ENCODE data around the gene VPS25.
"Not testable (repeated sequence)": the region's sequence is repeated elsewhere in the genome, so short reads cannot be mapped to it uniquely, and the experiment has no call there.

Gene VPS25

GRCh38 chr17:42768006-42768405 is 5.2 kb upstream of the VPS25 start:
- not testable (repeated sequence) for DNase-seq (ENCODE audit: low read depth)

- not testable (repeated sequence) for DNase-seq (ENCODE audit: low read depth)
Observed at GRCh38 chr17:42769964-42770363, 3.3 kb upstream of the VPS25 start.

GRCh38 chr17:42772945-42773289 is 332 bp upstream of the VPS25 start:
- DNase-seq (ENCODE audit: low read depth), result no peak

- peak; percentile 77 for DNase-seq (ENCODE audit: low read depth)
Observed at GRCh38 chr17:42774066-42774745, 957 bp downstream of the VPS25 start.

- peak; percentile 76 for DNase-seq (ENCODE audit: low read depth)
Observed at GRCh38 chr17:42775534-42776098, 2.4 kb downstream of the VPS25 start.

GRCh38 chr17:42778570-42778969 is 5.3 kb downstream of the VPS25 start:
- no peak for DNase-seq (ENCODE audit: low read depth)

- DNase-seq (ENCODE audit: low read depth), result no peak
Observed at GRCh38 chr17:42779304-42779935, 6.2 kb downstream of the VPS25 start.

- DNase-seq (ENCODE audit: low read depth), result peak; percentile 87
Observed at GRCh38 chr17:42779936-42780850, 6.9 kb downstream of the VPS25 start, which contains the start of gene WNK4. WNK4 (plus strand) TSS chr17:42780610; CDS start chr17:42780699, 89 bp downstream.

- peak; percentile 37 for DNase-seq (ENCODE audit: low read depth)
Observed at GRCh38 chr17:42780851-42781638, 7.8 kb downstream of the VPS25 start.

GRCh38 chr17:42781639-42782165 is 8.5 kb downstream of the VPS25 start:
- peak; percentile 22 for DNase-seq (ENCODE audit: low read depth)

- DNase-seq (ENCODE audit: low read depth), result peak; percentile 60
Observed at GRCh38 chr17:42782166-42783061, 9.2 kb downstream of the VPS25 start.

GRCh38 chr17:42783062-42783790 is 10.0 kb downstream of the VPS25 start:
- DNase-seq (ENCODE audit: low read depth), result peak; percentile 94

GRCh38 chr17:42783791-42784138 is 10.5 kb downstream of the VPS25 start:
- DNase-seq (ENCODE audit: low read depth), result no peak

- DNase-seq (ENCODE audit: low read depth), result no peak
Observed at GRCh38 chr17:42784409-42784808, 11.2 kb downstream of the VPS25 start.

GRCh38 chr17:42784811-42785592 is 11.8 kb downstream of the VPS25 start:
- DNase-seq (ENCODE audit: low read depth), result no peak

- DNase-seq (ENCODE audit: low read depth), result no peak
Observed at GRCh38 chr17:42787266-42787665, 14.0 kb downstream of the VPS25 start.

GRCh38 chr17:42791948-42792347 is 18.7 kb downstream of the VPS25 start:
- DNase-seq (ENCODE audit: low read depth), result no peak

GRCh38 chr17:42792545-42792944 is 19.3 kb downstream of the VPS25 start:
- DNase-seq (ENCODE audit: low read depth), result no peak

- no peak for DNase-seq (ENCODE audit: low read depth)
Observed at GRCh38 chr17:42795061-42795460, 21.8 kb downstream of the VPS25 start.

All from ELR (cell line).